ENCODE data around the gene PDE6H.

Gene PDE6H

DNA sequence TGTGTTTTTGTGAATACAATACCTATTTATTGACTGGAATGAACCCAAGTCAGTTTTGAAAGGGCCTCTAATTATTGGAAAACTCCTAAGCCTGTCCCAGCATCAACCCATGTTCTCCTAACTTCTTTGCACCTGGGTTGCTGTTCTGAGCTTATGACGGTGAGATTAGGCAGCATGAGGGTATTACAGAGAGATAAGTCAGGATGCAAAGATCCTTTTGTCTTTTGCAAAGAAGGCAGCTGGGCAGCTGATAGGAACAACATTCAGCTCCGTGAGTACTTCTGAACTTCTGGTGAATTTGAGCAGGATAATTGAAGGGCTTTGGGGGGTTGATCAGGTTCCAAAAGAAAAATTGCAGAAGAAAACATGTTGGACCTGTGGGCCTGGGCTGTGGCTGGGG is at the start of gene PDE6H:
Gene PDE6H, plus strand, starts transcription at position 227 of the 400 bp plus-strand sequence. CDS start 4,971 bp downstream, outside the sequence.
- no peak for DNase-seq (ENCODE audit: low read depth in 2 of 2)

DNA sequence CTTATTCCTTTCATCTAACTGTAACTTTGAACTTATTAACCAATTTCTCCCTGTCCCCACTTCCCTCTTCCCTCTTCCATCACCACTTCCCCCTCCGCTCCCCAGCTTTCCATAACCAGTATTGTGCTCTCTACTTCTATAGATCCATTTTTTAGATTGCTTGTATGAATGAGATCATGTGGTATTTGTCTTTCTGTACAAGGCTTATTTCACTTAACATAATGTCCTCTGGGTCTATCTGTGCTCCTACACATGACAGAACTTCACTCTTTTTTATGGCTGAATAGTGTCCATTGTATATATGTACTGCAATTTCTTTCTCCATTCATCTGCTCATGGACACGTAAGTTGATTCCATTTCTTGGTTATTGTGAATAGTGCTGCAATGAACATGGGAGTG is 48.9 kb upstream of the PDE6H start:
- no peak for DNase-seq (ENCODE audit: low read depth in 2 of 2)

DNA sequence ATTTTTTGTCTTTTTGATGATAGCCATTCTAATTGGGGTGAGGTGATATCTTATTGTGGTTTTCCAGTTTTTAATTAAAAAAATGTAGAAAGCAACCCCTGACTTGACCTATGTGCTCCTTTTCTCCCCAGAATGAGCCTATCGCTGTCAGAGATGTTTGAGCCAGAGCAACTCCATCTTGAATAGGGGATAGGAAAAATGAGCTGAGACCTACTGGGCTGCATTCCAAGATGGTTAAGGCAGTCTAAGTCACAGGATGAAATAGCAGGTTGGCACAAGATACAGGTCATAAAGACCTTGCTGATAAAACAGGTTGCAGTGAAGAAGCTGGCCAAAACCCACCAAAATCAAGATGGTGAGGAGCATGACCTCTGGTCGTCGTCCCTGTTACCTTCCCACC is 48.3 kb upstream of the PDE6H start:
- DNase-seq (ENCODE audit: low read depth in 2 of 2), result no peak

GRCh38 chr12:14927267-14927666 is 45.6 kb upstream of the PDE6H start:
- DNase-seq (ENCODE audit: low read depth in 2 of 2), result no peak

GRCh38 chr12:14928931-14929330 is 43.9 kb upstream of the PDE6H start:
- DNase-seq (ENCODE audit: low read depth in 2 of 2), result no peak

DNA sequence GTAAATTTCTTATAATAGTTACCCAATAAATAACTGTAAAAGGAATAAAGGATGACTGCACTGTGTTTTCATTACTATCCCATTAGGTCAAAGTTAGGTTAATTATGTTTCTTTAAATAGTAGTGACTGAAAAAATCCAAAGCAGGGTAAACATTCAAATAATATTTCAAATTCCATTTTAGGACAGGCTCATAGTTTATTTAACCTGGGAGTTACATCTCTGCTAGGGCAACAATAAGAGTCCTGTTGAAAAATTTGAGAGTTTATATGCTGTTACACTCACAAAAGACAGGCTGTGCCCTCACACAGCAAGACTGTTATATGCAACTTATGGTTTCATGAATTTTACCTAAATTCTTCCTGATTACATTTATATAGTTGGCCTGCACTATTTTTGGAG is 42.5 kb upstream of the PDE6H start:
- DNase-seq (ENCODE audit: low read depth in 2 of 2), result no peak

DNA sequence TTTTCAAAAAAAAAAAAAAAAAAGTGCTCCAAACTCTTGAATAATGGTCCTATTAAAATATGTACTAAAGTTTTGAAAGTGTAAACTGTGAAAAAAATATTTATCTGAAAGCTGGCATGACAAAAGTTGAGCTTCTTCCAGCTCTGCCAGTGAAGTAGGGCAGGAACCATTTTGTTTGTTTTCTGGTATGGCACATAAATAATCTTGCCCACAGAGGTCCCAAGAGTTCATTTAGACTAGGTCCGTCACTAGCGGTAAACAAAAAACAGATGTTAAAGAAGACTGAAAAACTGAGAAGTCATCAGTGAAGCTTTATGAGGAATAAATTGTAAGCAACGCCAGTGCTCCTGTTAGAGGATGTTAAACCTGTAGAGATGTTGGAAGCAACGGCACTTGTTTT is 41.5 kb upstream of the PDE6H start:
- no peak for DNase-seq (ENCODE audit: low read depth in 2 of 2)

DNA sequence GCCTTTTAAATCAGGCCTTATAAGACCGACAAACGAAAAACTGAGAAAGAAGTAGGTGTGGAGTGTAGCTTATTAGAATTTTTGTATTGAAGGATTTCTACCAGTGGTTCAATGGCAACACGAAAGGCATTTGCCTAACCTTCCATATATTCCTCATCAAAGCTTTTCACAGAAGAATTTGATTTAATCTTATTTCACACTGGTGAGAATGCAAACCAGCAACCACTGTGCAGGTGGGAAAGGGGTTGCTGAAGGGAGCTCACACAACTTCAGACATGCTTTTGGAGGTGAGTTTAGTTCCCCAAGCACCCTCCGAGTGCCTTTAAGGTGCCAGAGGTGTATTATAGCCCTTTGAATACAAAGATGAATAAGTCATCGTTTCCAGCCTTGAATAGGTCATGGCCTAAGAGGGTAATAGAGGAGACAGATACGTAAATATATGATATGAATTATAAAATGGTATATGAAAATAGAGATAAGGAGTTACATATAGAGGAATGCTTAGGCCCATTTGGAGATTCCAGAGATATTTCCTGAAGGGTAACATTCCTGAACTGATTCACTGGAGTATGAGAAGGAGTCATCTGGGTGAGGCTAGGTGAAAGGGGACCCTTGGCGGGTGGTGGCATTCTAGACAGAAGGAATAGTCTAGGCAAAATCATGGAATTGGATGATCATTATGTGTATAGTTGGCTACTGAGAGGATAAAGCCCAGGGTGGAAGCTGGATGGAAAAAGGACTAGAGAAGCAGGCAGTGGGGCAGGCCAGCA is 40.9 kb upstream of the PDE6H start:
- no peak for DNase-seq (ENCODE audit: low read depth in 2 of 2)

GRCh38 chr12:14934511-14934910 is 38.3 kb upstream of the PDE6H start:
- DNase-seq (ENCODE audit: low read depth in 2 of 2), result no peak

DNA sequence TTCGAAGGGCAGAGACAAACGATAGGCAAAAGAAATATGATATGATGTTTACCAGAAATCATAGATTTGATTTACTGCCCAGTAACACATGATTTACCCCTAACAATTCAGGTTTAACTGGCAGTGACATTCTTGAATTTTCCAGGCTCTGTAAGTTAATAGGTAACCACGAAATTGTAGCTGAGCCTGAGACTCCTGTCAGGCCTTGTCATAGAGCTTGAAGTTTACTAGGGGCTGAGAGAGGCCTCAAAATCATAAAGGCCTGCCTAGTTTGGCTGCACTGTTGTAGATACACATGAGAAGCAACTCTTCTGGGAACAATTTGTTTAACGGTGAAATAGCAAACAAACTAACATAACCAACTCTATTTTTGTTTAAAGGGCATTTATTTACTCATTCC is 37.8 kb upstream of the PDE6H start:
- DNase-seq (ENCODE audit: low read depth in 2 of 2), result no peak

- DNase-seq (ENCODE audit: low read depth in 2 of 2), result no peak
Measured at GRCh38 chr12:14936224-14936861, 36.5 kb upstream of the PDE6H start.

DNA sequence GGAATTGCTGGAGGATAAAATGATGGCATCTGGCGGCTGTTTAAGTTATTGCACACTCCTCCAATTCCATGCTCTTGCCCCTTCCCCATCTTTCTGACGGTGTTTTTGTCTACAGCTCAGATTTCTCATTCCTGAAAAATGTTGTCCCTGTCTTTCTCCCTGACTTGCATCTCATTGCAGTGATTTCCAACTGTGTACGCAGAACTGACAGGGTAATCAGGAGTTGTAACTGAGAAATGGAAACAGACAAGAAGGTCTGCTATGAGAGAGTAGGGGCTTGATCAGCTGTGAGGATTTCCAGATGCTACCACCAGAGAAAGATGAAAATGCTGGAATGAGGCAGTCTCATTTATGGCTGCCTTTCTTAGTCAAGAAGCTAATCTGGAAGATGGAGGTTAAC is 35.8 kb upstream of the PDE6H start:
- DNase-seq (ENCODE audit: low read depth in 2 of 2), result no peak

DNA sequence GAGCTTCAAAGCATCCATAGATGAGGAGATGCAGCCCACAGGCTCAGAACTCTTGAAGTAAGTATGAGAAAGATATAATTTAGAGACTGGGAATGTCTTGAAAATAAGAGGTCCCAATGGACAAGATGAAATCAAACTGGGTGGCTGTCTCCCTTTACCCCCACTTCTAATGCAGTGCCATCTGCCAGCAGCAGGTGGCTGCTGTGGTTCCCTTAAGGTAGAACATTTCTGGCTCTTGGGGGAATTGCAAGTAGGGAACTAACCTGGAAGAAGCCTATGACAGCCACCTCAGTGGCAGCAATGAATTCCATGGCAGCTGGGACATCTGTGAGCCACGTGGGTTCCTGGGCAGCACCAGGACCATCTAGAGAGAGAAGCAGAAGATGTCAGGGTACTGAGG is 35.2 kb upstream of the PDE6H start:
- no peak for DNase-seq (ENCODE audit: low read depth in 2 of 2)

- no peak for DNase-seq (ENCODE audit: low read depth in 2 of 2)
Measured at GRCh38 chr12:14938301-14938700, 34.5 kb upstream of the PDE6H start, which contains the start of gene ERP27. Gene ERP27, minus strand, starts transcription at chr12:14938537. Its CDS starts 29 bp downstream, at chr12:14938508.

DNA sequence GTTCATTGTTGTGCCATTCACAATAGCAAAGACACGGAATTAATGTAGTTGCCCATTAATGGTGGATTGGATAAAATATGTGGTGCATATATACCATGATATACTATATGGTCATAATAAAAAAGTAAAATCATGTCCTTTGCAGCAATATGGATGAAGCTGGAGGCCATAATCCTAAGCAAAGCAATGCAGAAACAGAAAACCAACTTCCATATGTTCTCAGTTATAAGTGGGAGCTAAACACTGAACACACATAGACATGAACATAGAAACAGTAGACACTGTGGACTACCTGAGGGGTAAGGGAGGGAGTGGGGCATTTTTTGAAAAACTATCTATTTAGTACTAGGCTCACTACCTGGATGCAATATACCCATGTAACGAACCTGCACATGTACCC is 31.5 kb upstream of the PDE6H start:
- DNase-seq (ENCODE audit: low read depth in 2 of 2), result no peak

GRCh38 chr12:14942196-14942931 is 30.5 kb upstream of the PDE6H start:
- DNase-seq (ENCODE audit: low read depth in 2 of 2), result no peak

- no peak for DNase-seq (ENCODE audit: low read depth in 2 of 2)
Measured at GRCh38 chr12:14946162-14946561, 26.7 kb upstream of the PDE6H start.

DNA sequence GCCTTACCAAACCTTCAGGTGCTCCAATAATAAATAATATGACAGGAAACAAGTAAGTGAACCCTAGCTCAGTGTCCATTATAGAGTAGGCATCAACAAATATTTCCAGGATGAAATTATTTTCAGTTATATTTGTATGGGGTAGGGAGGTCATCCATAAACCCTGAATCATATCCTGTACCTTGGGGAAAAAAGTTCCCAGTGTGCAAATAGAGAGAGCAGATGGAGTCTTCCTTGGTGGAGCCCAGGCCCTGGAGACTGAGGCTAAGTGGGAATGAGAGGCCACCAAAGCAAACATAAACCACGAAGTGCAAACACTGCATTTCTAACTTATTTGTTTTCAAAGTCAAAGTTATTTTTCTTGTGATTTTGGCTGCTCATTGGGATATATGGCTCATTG is 26.0 kb upstream of the PDE6H start:
- DNase-seq (ENCODE audit: low read depth in 2 of 2), result no peak

DNA sequence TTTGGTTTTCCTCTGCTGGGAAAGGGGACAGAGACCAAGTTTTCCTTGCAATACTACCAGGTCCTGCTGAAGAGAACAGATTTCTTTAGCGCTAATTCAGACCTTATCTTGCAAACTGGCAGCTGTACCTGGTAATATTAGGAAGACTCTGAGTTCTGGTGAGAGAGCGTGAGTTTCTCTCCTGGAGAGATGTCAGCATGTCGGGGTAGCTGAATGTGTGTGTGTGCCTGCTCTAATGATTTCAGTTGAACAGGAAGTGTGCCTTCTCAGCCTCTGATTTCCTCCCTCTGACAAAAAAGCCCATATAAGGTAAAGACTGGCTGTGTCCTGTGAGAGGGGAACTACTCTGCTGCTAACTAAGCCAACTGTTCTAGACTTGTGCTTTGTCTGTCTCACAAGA is 24.2 kb upstream of the PDE6H start:
- no peak for DNase-seq (ENCODE audit: low read depth in 2 of 2)

- DNase-seq (ENCODE audit: low read depth in 2 of 2), result peak in 1 of 2 donors; percentile 30
Measured at GRCh38 chr12:14949631-14950030, 23.2 kb upstream of the PDE6H start.

DNA sequence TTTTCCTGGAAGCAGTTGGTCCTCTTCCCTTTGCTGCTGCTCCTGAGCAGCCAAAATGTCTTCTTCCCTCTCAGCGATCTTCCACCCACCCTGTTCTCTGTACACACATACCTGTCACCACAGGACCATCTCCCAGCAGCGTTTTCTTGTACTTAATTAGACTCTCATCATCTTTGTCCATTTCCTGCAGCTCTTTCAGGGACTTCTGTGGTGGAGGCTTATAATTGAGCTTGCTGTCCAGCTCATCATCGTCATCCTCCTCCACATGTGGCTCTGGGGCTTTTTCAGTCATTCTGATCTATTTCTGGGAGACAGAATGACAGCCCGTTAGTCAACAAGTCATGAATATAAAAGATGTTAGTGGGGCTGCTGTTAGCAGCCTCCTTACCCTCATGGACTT is 22.4 kb upstream of the PDE6H start:
- peak in 1 of 2 donors; percentile 34 for DNase-seq (ENCODE audit: low read depth in 2 of 2)

- no peak for DNase-seq (ENCODE audit: low read depth in 2 of 2)
Measured at GRCh38 chr12:14950982-14951746, 21.7 kb upstream of the PDE6H start.

Measured in stimulated activated CD8-positive, alpha-beta memory T cell treated with anti-CD3 and anti-CD28 coated beads, Interleukin-15, amount 100 ng/mL, for 48 hours (primary cell).